HepG2 (cell line): ENCODE results near the gene BMPR1B. TPM values are rescaled to one million over a fixed set of nuclear protein-coding genes. Genes with fewer than 3 reads are reported as not detected.

Experiments used
- BRD4 ChIP-seq: sonication (generic); formaldehyde crosslinking; IDR thresholded peaks from 2 replicates; pipeline ENCODE4 v1.4.0; 2020; ENCODE audit warnings: missing genetic modification reagents
- HNF4A ChIP-seq: sonication (generic); formaldehyde crosslinking; IDR thresholded peaks from 2 replicates; pipeline ENCODE4 v1.4.0; 2020; ENCODE audit warnings: missing genetic modification reagents
- JUND ChIP-seq: sonication (generic); formaldehyde crosslinking; IDR thresholded peaks from 2 replicates; pipeline ENCODE4 v1.8.0; 2022; ENCODE audit warnings: mild to moderate bottlenecking, missing genetic modification reagents
- MEIS2 ChIP-seq: sonication (generic); formaldehyde crosslinking; IDR thresholded peaks from 2 replicates; pipeline ENCODE4 v1.9.0; 2021; ENCODE audit warnings: mild to moderate bottlenecking, missing genetic modification reagents
- MZF1 ChIP-seq: sonication (generic); formaldehyde crosslinking; IDR thresholded peaks from 2 replicates; pipeline ENCODE4 v1.8.1; 2023; ENCODE audit warnings: mild to moderate bottlenecking, missing genetic modification reagents, borderline replicate concordance
- SNAPC2 ChIP-seq: sonication (generic); formaldehyde crosslinking; IDR thresholded peaks from 2 replicates; pipeline ENCODE4 v1.8.1; 2022; ENCODE audit warnings: mild to moderate bottlenecking, missing genetic modification reagents
- SP4 ChIP-seq: sonication (generic); formaldehyde crosslinking; IDR thresholded peaks from 2 replicates; pipeline ENCODE4 v1.8.1; 2023; ENCODE audit warnings: mild to moderate bottlenecking, missing genetic modification reagents
- XBP1 ChIP-seq: sonication (generic); formaldehyde crosslinking; IDR thresholded peaks from 2 replicates; pipeline ENCODE4 v1.5.0; 2020; ENCODE audit warnings: missing genetic modification reagents
- ZC3H13 ChIP-seq: sonication (generic); formaldehyde crosslinking; IDR thresholded peaks from 2 replicates; pipeline ENCODE4 v1.8.1; 2023; ENCODE audit warnings: mild to moderate bottlenecking, missing genetic modification reagents, moderate library complexity
- ZEB1 ChIP-seq: IDR thresholded peaks from 2 replicates; pipeline ENCODE4 v1.6.1; 2012; ENCODE audit warnings: mild to moderate bottlenecking, low read depth, inconsistent platforms; ENCODE audit not compliant: insufficient replicate concordance
- ZIK1 ChIP-seq: sonication (generic); formaldehyde crosslinking; IDR thresholded peaks from 2 replicates; pipeline ENCODE4 v1.5.0; 2020; ENCODE audit warnings: mild to moderate bottlenecking, low read depth, missing genetic modification reagents, borderline replicate concordance
- ZKSCAN1 ChIP-seq: fragments of 150-350 bp; IDR thresholded peaks from 2 replicates; pipeline ENCODE4 v1.6.1; 2014; ENCODE audit warnings: low read length
- ZMYM4 ChIP-seq: sonication (generic); formaldehyde crosslinking; IDR thresholded peaks from 2 replicates; pipeline ENCODE4 v1.8.1; 2023; ENCODE audit warnings: mild to moderate bottlenecking, missing genetic modification reagents
- ZNF10 ChIP-seq: sonication (generic); formaldehyde crosslinking; IDR thresholded peaks from 2 replicates; pipeline ENCODE4 v1.4.0; 2020; ENCODE audit warnings: mild to moderate bottlenecking, low read depth, missing genetic modification reagents, borderline replicate concordance
- ZNF264 ChIP-seq: sonication (generic); formaldehyde crosslinking; IDR thresholded peaks from 2 replicates; pipeline ENCODE4 v1.4.0; 2020; ENCODE audit warnings: missing genetic modification reagents
- ZNF552 ChIP-seq: sonication (generic); formaldehyde crosslinking; IDR thresholded peaks from 2 replicates; pipeline ENCODE4 v1.9.0; 2022; ENCODE audit warnings: missing genetic modification reagents, mild to moderate bottlenecking, borderline replicate concordance
- polyA plus RNA-seq, 8 experiments: library from polyadenylated mRNA; depleted of rRNA in 3 of 8; stranded (reverse) in 7 of 8; unstranded in 1 of 8; fragments of >200 nt; fragmentation: Illumina TruSeq in 4 of 8; extraction: Trizol in 4 of 8; gene quantifications; 2 replicates each; pipeline versions ENCODE4 v1.2.1 to v1.2.3, GENCODE V29; 2011 to 2016; ENCODE audit warnings: low read depth in 4 of 8, missing spikeins in 1 of 8, mixed read lengths in 1 of 8; ENCODE audit not compliant: insufficient read depth in 1 of 8
- total RNA-seq, 5 experiments: library from RNA; depleted of rRNA; stranded (reverse); fragments of >200 nt; fragmentation: Illumina TruSeq; extraction: Trizol; gene quantifications; 2 replicates each; pipeline ENCODE4 v1.2.3, GENCODE V29; 2016; ENCODE audit warnings: low read depth in 1 of 5
- TF ChIP-seq, protein P1 (sequence below): sonication (generic); formaldehyde crosslinking; IDR thresholded peaks from 2 replicates; pipeline ENCODE4 v1.4.0; 2020; ENCODE audit warnings: mild to moderate bottlenecking, missing genetic modification reagents
- TF ChIP-seq, protein P2 (sequence below): sonication (generic); formaldehyde crosslinking; IDR thresholded peaks from 2 replicates; pipeline ENCODE4 v1.4.0; 2020; ENCODE audit warnings: missing genetic modification reagents, mild to moderate bottlenecking, borderline replicate concordance
- TF ChIP-seq, protein P3 (sequence below): sonication (generic); formaldehyde crosslinking; IDR thresholded peaks from 2 replicates; pipeline ENCODE4 v1.5.0; 2020; ENCODE audit warnings: missing genetic modification reagents, mild to moderate bottlenecking, borderline replicate concordance

BMPR1B gene
- total and polyA plus RNA-seq, 2 of the 13 experiments (the other 11 are each of a cell fraction or from before 2014, with no cell fraction given), result 0.07 TPM; not detected in 1

DNA sequence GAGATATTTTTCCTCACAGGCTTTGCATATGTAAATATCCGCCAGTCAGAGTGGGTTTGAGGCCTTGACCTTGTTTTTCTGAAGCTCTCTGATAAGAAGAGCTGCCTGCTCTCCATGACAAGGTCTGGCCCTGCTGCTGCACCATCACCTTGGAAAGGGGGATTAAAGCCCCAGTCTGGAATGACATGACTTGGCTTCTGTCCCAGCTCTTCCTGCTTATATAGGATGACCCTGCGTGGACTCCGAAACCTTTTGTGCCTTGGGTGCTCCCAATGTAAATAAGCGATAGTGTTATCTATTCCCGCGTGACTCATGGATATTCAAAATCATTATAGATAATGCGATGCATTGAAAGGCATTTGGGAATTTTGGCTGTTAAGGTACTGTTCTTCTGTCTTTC is 139.3 kb downstream of the BMPR1B start (continued):
- TF ChIP-seq, protein P1, sequence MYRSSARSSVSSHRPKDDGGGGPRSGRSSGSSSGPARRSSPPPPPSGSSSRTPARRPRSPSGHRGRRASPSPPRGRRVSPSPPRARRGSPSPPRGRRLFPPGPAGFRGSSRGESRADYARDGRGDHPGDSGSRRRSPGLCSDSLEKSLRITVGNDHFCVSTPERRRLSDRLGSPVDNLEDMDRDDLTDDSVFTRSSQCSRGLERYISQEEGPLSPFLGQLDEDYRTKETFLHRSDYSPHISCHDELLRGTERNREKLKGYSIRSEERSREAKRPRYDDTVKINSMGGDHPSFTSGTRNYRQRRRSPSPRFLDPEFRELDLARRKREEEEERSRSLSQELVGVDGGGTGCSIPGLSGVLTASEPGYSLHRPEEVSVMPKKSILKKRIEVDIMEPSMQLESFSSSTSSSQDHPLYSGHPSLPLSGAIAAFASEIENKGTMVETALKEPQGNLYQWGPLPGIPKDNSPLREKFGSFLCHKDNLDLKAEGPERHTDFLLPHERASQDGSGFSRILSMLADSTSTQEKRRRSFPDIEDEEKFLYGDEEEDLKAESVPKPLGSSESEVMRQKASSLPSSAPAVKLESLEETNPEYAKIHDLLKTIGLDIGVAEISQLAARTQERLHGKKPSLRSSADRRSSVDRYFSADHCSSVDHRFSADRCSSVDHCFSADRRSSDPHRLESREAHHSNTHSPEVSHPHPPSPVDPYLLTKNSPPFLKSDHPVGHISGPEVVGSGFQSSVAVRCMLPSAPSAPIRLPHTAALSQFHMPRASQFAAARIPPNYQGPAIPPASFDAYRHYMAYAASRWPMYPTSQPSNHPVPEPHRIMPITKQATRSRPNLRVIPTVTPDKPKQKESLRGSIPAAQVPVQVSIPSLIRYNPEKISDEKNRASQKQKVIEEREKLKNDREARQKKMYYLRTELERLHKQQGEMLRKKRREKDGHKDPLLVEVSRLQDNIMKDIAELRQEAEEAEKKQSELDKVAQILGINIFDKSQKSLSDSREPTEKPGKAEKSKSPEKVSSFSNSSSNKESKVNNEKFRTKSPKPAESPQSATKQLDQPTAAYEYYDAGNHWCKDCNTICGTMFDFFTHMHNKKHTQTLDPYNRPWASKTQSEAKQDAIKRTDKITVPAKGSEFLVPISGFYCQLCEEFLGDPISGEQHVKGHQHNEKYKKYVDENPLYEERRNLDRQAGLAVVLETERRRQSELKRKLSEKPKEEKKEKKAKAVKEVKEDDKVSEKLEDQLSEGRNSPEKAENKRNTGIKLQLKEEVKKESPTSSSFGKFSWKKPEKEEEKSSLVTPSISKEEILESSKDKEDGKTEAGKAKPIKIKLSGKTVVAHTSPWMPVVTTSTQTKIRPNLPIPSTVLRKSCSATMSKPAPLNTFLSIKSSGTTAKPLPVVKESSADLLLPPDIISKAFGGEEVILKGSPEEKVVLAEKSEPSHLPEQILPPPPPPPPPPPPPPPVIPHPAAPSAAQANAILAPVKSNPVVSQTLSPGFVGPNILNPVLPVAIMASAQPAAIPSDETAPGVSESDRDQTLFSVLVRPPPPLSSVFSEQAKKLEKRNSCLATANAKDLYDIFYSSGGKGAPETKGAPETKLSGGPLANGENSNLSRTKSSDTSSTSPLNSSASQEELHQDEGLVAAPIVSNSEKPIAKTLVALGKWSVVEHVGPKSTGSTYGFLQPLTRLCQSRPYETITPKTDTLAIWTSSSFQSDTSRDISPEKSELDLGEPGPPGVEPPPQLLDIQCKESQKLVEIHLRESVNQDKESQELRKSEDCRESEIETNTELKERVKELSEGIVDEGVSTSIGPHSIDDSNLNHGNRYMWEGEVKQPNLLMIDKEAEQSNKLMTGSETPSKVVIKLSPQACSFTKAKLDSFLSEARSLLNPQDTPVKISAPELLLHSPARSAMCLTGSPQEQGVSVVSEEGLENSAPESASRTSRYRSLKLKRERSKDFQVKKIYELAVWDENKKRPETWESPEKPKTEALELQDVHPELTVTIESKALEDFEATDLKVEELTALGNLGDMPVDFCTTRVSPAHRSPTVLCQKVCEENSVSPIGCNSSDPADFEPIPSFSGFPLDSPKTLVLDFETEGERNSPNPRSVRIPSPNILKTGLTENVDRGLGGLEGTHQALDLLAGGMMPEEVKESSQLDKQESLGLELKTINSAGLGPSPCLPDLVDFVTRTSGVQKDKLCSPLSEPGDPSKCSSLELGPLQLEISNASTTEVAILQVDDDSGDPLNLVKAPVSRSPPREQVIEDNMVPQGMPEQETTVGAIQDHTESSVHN, result no peak
- TF ChIP-seq ZMYM4 (peak; percentile 64), ZIK1 (CRISPR knock-in tag) (no peak), ZEB1 (no peak), JUND (CRISPR knock-in tag) (peak; percentile 54; the same call in 1 of the 2 replicates), ZNF264 (CRISPR knock-in tag) (no peak), BRD4 (CRISPR knock-in tag) (no peak), ZNF552 (no peak), MZF1 (CRISPR knock-in tag) (no peak), HNF4A (CRISPR knock-in tag) (peak; percentile 68), ZNF10 (no peak), SNAPC2 (CRISPR knock-in tag) (no peak), ZC3H13 (CRISPR knock-in tag) (no peak), MEIS2 (peak; percentile 42; the same call in 1 of the 2 replicates), XBP1 (CRISPR knock-in tag) (no peak), ZKSCAN1 (no peak), SP4 (CRISPR knock-in tag) (no peak)
- TF ChIP-seq, protein P2, sequence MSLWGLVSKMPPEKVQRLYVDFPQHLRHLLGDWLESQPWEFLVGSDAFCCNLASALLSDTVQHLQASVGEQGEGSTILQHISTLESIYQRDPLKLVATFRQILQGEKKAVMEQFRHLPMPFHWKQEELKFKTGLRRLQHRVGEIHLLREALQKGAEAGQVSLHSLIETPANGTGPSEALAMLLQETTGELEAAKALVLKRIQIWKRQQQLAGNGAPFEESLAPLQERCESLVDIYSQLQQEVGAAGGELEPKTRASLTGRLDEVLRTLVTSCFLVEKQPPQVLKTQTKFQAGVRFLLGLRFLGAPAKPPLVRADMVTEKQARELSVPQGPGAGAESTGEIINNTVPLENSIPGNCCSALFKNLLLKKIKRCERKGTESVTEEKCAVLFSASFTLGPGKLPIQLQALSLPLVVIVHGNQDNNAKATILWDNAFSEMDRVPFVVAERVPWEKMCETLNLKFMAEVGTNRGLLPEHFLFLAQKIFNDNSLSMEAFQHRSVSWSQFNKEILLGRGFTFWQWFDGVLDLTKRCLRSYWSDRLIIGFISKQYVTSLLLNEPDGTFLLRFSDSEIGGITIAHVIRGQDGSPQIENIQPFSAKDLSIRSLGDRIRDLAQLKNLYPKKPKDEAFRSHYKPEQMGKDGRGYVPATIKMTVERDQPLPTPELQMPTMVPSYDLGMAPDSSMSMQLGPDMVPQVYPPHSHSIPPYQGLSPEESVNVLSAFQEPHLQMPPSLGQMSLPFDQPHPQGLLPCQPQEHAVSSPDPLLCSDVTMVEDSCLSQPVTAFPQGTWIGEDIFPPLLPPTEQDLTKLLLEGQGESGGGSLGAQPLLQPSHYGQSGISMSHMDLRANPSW (CRISPR knock-in tag), result no peak
- TF ChIP-seq, protein P3, sequence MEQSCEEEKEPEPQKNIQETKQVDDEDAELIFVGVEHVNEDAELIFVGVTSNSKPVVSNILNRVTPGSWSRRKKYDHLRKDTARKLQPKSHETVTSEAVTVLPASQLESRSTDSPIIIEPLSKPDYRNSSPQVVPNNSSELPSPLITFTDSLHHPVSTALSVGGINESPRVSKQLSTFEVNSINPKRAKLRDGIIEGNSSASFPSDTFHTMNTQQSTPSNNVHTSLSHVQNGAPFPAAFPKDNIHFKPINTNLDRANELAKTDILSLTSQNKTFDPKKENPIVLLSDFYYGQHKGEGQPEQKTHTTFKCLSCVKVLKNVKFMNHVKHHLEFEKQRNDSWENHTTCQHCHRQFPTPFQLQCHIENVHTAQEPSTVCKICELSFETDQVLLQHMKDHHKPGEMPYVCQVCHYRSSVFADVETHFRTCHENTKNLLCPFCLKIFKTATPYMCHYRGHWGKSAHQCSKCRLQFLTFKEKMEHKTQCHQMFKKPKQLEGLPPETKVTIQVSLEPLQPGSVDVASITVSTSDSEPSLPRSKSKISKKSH, result no peak
